T-helper 2 cell treated with Interferon-gamma antibody and Interleukin-4, amounts not matched to agents 5 μg/mL and 100 μg/mL, for 36 hours (primary cell): ENCODE data around the gene TBC1D3C.
"Not testable (repeated sequence)": the region's sequence is repeated elsewhere in the genome, so short reads cannot be mapped to it uniquely, and the experiment has no call there.

ENCODE experiments used
- DNase-seq: peaks from one replicate; pipeline ENCODE4 v3.0.0; 2021; ENCODE audit warnings: low spot score
- H3K27ac Mint-ChIP-seq: one replicate; pipeline ENCODE4 v1.8.0; 2021; ENCODE audit warnings: mild to moderate bottlenecking, mixed read lengths
- H3K27me3 Mint-ChIP-seq: one replicate; pipeline ENCODE4 v1.8.0; 2021; ENCODE audit warnings: low read depth, mixed read lengths
- H3K36me3 Mint-ChIP-seq: one replicate; pipeline ENCODE4 v1.8.0; 2021; ENCODE audit warnings: low read depth, mixed read lengths
- H3K4me1 Mint-ChIP-seq: one replicate; pipeline ENCODE4 v1.8.0; 2021; ENCODE audit warnings: low read depth, mixed read lengths
- H3K4me3 Mint-ChIP-seq: one replicate; pipeline ENCODE4 v1.8.0; 2022; ENCODE audit warnings: mild to moderate bottlenecking, moderate library complexity, mixed read lengths
- H3K9me3 Mint-ChIP-seq: one replicate; pipeline ENCODE4 v1.8.0; 2021; ENCODE audit warnings: mixed read lengths

Gene TBC1D3C

GRCh38 chr17:38068534-38068933, at the start of gene TBC1D3C:
TSS of gene TBC1D3C (minus strand) at chr17:38068634. CDS start at chr17:38067066, 1,568 bp downstream.
- H3K36me3 Mint-ChIP-seq, H3K4me1 Mint-ChIP-seq, H3K27me3 Mint-ChIP-seq, H3K27ac Mint-ChIP-seq, H3K9me3 Mint-ChIP-seq, H3K4me3 Mint-ChIP-seq, DNase-seq: not testable (repeated sequence)

GRCh38 chr17:38099262-38099661, 30.8 kb upstream of the TBC1D3C start:
- H3K4me3 Mint-ChIP-seq, H3K4me1 Mint-ChIP-seq: not testable (repeated sequence)

GRCh38 chr17:38094059-38094694, 25.7 kb upstream of the TBC1D3C start:
- DNase-seq, H3K4me1 Mint-ChIP-seq, H3K9me3 Mint-ChIP-seq: not testable (repeated sequence)

More at GRCh38 chr17:38099262-38099661, 30.8 kb upstream of the TBC1D3C start:
- not testable (repeated sequence) for H3K27ac Mint-ChIP-seq, H3K9me3 Mint-ChIP-seq, DNase-seq, H3K36me3 Mint-ChIP-seq, H3K27me3 Mint-ChIP-seq

GRCh38 chr17:38088120-38088519, 19.7 kb upstream of the TBC1D3C start:
- H3K4me1 Mint-ChIP-seq, H3K9me3 Mint-ChIP-seq, H3K27ac Mint-ChIP-seq: not testable (repeated sequence)

More at GRCh38 chr17:38094059-38094694, 25.7 kb upstream of the TBC1D3C start:
- H3K4me3 Mint-ChIP-seq, H3K27me3 Mint-ChIP-seq, H3K36me3 Mint-ChIP-seq, H3K27ac Mint-ChIP-seq: not testable (repeated sequence)

GRCh38 chr17:38087344-38087743, 18.9 kb upstream of the TBC1D3C start:
- not testable (repeated sequence) for H3K4me1 Mint-ChIP-seq, H3K27me3 Mint-ChIP-seq, H3K27ac Mint-ChIP-seq, H3K36me3 Mint-ChIP-seq, H3K4me3 Mint-ChIP-seq, DNase-seq, H3K9me3 Mint-ChIP-seq

More at GRCh38 chr17:38088120-38088519, 19.7 kb upstream of the TBC1D3C start:
- H3K4me3 Mint-ChIP-seq, H3K36me3 Mint-ChIP-seq, H3K27me3 Mint-ChIP-seq, DNase-seq: not testable (repeated sequence)
